ENCODE measurements around the gene FAM76A.
"Not testable (repeated sequence)": the region's sequence is repeated elsewhere in the genome, so short reads cannot be mapped to it uniquely, and the experiment has no call there.

The FAM76A gene

GRCh38 chr1:27725374-27726172 is at the start of gene FAM76A:
TSS of gene FAM76A (plus strand) at chr1:27725961. CDS start at chr1:27726081, 120 bp downstream.
- in situ Hi-C loops (cut with MboI; ENCODE audit: low sequenced_read_pairs): no loop called here

DNA sequence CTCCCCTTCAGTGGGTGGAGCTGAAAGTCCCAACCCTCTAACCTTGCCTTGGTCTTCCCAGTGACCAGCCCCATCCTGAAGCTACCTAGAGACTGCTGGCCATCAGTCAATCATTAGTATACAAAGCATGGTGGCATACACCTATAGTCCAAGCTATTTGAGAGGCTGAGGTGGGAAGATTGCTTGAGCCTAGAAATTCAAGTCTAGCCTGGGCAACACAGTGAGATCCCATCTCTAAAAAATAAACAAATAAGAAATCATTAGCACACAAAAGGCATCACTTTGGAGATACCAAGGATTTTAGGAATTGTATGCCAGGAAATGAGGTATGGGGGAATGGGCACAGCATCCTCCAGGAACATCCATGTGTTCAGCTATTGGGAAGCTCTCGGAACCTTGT is 49.4 kb upstream of the FAM76A start:
- in situ Hi-C loops (cut with MboI; ENCODE audit: low sequenced_read_pairs): no loop called here

GRCh38 chr1:27678747-27679146 is 47.0 kb upstream of the FAM76A start:
- in situ Hi-C loops (cut with MboI; ENCODE audit: low sequenced_read_pairs): no loop called here

DNA sequence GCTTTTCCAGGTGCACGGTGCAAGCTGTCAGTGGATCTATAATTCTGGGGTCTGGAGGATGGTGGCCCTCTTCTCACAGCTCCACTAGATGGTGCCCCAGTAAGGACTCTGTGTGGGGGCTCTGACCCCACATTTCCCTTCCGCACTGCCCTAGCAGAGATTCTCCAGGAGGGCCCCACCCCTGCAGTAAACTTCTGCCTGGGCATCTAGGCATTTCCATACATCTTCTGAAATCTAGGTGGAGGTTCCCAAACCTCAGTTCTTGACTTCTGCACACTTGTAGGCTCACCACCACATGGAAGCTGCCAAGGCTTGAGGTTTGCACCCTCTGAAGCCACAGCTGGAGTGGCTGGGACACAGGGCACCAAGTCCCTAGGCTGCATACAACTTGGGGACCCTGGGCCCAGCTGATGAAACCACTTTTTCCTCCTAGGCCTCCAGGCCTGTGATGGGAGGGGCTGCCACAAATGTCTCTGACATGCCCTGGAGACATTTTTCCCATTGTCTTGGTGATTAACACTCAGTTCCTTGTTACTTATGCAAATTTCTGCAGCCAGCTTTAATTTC is 45.5 kb upstream of the FAM76A start:
- in situ Hi-C loops (cut with MboI; ENCODE audit: low sequenced_read_pairs): not testable (repeated sequence)

GRCh38 chr1:27681580-27681979 is 44.2 kb upstream of the FAM76A start:
- in situ Hi-C loops (cut with MboI; ENCODE audit: low sequenced_read_pairs): not testable (repeated sequence)

- in situ Hi-C loops (cut with MboI; ENCODE audit: low sequenced_read_pairs): no loop called here
Observed at GRCh38 chr1:27682351-27682944, 43.3 kb upstream of the FAM76A start.

GRCh38 chr1:27684176-27684575 is 41.6 kb upstream of the FAM76A start:
- in situ Hi-C loops (cut with MboI; ENCODE audit: low sequenced_read_pairs): no loop called here

DNA sequence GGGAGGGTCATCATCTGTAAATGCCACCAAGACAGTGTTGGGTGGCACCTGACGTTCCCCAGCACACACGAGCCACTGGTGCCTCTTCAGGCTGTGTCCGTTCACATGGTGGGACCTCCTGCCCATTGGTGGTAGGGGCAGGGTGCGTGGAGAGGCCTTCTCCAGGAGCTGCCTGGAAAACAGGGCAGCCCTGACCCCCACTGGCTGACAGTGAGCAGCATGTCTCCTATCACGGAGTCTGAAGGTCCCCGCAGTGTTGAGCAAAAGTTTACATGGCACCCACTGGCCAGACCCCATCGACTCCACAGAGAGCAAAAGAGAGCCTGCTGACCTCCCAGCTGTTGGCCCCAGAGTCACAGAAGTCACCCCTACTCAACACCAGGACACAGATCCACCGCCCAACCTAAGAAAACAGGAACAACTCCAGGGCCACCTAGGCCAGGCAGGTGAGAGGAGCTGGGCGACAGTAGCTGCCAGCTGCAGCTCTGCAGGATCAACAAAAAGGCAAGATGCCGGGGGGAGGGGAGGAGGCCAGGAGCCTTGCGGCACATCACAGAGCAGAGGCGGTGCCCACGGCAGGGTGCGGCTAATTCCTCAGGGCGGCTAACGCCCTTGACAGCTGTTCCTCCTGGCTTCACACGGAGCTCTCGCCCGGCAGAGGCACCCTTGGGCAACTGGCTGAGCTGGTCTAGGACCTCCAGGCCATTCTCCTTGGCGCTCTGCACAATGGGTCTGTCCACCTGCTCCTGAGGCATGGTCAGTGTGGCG is 39.4 kb upstream of the FAM76A start:
- in situ Hi-C loops (cut with MboI; ENCODE audit: low sequenced_read_pairs): no loop called here

- in situ Hi-C loops (cut with MboI; ENCODE audit: low sequenced_read_pairs): no loop called here
Observed at GRCh38 chr1:27687906-27688305, 37.9 kb upstream of the FAM76A start.

GRCh38 chr1:27689423-27690173 is 36.2 kb upstream of the FAM76A start:
- in situ Hi-C loops (cut with MboI; ENCODE audit: low sequenced_read_pairs): no loop called here

- in situ Hi-C loops (cut with MboI; ENCODE audit: low sequenced_read_pairs): no loop called here
Observed at GRCh38 chr1:27690183-27690582, 35.6 kb upstream of the FAM76A start.

DNA sequence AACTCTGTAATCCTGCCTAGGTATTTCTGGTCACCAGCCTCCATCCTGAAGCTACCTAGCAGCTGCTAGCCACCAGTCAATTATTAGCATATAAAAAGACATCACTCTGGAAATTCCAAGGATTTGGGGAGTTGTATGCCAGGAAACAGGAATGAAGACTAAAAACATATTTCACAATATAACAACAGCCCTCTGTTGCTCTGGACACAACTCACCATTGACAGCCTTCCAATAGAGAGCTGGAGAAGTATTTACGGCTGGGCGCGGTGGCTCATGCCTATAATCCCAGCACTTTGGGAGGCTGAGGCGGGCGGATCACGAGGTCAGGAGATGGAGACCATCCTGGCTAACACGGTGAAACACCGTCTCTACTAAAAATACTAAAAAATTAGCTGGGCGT is 28.9 kb upstream of the FAM76A start:
- in situ Hi-C loops (cut with MboI; ENCODE audit: low sequenced_read_pairs): not testable (repeated sequence)

DNA sequence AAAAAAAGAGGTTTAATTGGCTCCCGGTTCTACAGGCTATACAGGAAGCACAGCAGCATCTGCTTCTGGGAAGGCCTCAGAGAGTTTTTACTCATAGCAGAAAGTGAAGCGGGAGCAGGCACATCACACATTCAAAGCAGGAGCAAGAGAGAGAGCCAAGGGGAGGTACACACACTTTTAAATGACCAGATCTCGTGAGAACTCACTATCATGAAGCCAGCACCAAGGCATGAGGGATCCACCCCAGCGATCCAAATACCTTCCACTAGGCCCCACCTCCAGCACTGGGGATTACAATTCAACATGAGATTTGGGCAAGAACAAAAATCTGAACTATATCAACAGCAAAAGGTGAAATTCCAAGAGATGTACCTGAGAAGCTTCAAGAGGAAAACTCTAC is 20.8 kb upstream of the FAM76A start:
- in situ Hi-C loops (cut with MboI; ENCODE audit: low sequenced_read_pairs): no loop called here

DNA sequence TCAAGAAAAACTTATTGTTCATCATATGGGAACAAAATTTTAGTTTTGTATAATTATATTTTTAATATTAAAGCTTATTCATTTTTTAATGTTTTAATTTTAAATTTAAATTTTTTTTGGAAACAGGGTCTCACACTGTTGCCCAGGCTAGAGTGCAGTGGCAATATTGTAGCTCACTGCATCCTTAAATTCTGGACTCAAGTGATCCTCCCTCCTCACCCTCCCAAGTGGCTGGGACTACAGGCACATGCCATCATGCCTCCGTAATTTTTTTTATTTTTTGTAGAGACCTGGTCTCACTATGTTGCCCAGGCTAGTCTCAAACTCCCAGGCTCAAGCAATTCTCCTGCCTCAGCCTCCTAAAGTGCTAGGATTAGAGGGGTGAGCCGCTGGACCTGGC is 20.2 kb upstream of the FAM76A start:
- in situ Hi-C loops (cut with MboI; ENCODE audit: low sequenced_read_pairs): no loop called here

DNA sequence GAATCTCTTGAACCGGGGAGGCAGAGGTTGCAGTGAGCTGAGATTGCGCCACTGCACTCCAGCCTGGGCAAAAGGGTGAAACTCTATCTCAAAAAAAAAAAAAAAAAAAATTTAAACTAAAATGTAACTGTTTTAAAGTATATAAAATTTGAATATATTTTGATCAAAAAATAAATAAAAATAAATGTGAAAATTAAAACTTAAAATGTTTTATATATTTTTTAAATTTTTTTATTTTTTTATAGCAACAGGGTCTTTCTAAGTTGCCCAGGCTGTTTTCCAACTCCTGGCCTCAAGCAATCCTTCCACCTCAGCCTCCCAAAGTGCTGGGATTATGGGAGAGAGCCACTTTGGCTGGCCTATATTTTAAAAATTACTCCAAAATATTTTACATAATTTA is 15.2 kb upstream of the FAM76A start:
- in situ Hi-C loops (cut with MboI; ENCODE audit: low sequenced_read_pairs): no loop called here

- in situ Hi-C loops (cut with MboI; ENCODE audit: low sequenced_read_pairs): no loop called here
Observed at GRCh38 chr1:27713139-27713725, 12.5 kb upstream of the FAM76A start.

GRCh38 chr1:27713869-27714513 is 11.8 kb upstream of the FAM76A start:
- in situ Hi-C loops (cut with MboI; ENCODE audit: low sequenced_read_pairs): no loop called here

DNA sequence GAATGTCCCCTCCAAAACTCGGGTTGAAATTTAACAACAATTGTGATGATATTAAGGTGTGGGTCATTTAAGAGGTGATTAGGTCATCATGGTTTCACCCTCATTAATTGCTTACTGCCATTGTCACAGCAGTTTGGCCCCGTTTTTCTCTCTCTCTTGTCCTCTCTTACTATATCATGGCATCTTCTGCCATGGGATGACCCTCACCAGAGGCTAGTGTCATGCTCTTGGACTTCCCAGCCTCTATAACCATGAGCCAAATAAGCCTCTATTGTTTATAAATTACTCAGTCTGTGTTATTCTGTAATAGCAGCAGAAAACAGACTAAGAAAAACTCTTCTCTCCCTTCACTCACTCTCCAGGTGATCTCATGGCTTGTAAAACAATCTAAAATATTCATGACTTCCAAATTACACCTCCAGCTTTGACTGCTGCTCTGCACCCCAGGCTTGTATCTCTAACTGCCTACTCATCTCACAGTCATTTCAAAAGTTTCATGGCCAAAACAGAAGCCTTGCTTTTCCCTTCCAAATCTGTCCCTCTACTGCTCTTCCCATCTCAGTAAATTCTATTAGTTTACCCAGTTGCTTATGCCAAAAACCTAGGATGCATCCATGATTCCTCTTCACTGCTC is 9.4 kb upstream of the FAM76A start:
- in situ Hi-C loops (cut with MboI; ENCODE audit: low sequenced_read_pairs): no loop called here
